Nephron (organoid): ENCODE measurements around the gene IL4.

Source experiments
- H3K27ac Mint-ChIP-seq, 3 experiments: 2 replicates each; pipeline ENCODE4 v1.8.0; 2020; ENCODE audit warnings: mixed read lengths in 3 of 3, mild to moderate bottlenecking in 2 of 3, moderate library complexity in 1 of 3
- H3K27me3 Mint-ChIP-seq: 2 replicates; pipeline ENCODE4 v1.8.0; 2021; ENCODE audit warnings: low read depth, mild to moderate bottlenecking, moderate library complexity, mixed read lengths
- H3K36me3 Mint-ChIP-seq: 2 replicates; pipeline ENCODE4 v1.8.0; 2020; ENCODE audit warnings: low read depth, mixed read lengths
- H3K4me1 Mint-ChIP-seq: 2 replicates; pipeline ENCODE4 v1.8.0; 2020; ENCODE audit warnings: mixed read lengths
- H3K4me3 Mint-ChIP-seq, 3 experiments: 2 replicates each; pipeline ENCODE4 v1.8.0; 2020; ENCODE audit warnings: mild to moderate bottlenecking in 3 of 3, mixed read lengths in 3 of 3, moderate library complexity in 2 of 3
- H3K9me3 Mint-ChIP-seq: 2 replicates; pipeline ENCODE4 v1.8.0; 2020; ENCODE audit warnings: mixed read lengths
- CTCF ChIP-seq, 3 experiments: fragments of 200-600 bp; sonication (generic); IDR thresholded peaks; one replicate each; pipeline ENCODE4 v1.5.0; 2021; ENCODE audit warnings: antibody characterized with exemption in 3 of 3; ENCODE audit not compliant: unreplicated experiment in 3 of 3

Gene IL4

GRCh38 chr5:132646583-132647266 lies 27.1 kb upstream of the IL4 start:
- TF ChIP-seq CTCF (IDR thresholded peaks at IDR 0.05; ENCODE audit: unreplicated experiment in 3 of 3): no peak
- no peak overlapping the region for H3K27ac Mint-ChIP-seq
- peaks cover 39% of the 10 kb centered on the region for H3K36me3 Mint-ChIP-seq
- peaks cover 9% of the 10 kb centered on the region for H3K9me3 Mint-ChIP-seq
- H3K4me1 Mint-ChIP-seq: no peaks in the 10 kb centered on the region
- no peak overlapping the region for H3K4me3 Mint-ChIP-seq
- no peaks in the 10 kb centered on the region for H3K27me3 Mint-ChIP-seq

- Mint-ChIP-seq H3K27ac (no peak overlapping the region), H3K9me3 (peaks cover 9% of the 10 kb centered on the region), H3K4me1 (no peaks in the 10 kb centered on the region), H3K36me3 (peaks cover 32% of the 10 kb centered on the region), H3K4me3 (no peak overlapping the region), H3K27me3 (peaks cover 5% of the 10 kb centered on the region)
- no peak for TF ChIP-seq CTCF (IDR thresholded peaks at IDR 0.05; ENCODE audit: unreplicated experiment in 3 of 3)
Observed at GRCh38 chr5:132647473-132647872, 26.3 kb upstream of the IL4 start.

- Mint-ChIP-seq H3K36me3 (peaks cover 23% of the 10 kb centered on the region), H3K27me3 (peaks cover 9% of the 10 kb centered on the region), H3K9me3 (peaks cover 9% of the 10 kb centered on the region), H3K4me3 (no peak overlapping the region), H3K27ac (no peak overlapping the region), H3K4me1 (no peaks in the 10 kb centered on the region)
- no peak for TF ChIP-seq CTCF (IDR thresholded peaks at IDR 0.05; ENCODE audit: unreplicated experiment in 3 of 3)
Observed at GRCh38 chr5:132648355-132648754, 25.4 kb upstream of the IL4 start.

DNA sequence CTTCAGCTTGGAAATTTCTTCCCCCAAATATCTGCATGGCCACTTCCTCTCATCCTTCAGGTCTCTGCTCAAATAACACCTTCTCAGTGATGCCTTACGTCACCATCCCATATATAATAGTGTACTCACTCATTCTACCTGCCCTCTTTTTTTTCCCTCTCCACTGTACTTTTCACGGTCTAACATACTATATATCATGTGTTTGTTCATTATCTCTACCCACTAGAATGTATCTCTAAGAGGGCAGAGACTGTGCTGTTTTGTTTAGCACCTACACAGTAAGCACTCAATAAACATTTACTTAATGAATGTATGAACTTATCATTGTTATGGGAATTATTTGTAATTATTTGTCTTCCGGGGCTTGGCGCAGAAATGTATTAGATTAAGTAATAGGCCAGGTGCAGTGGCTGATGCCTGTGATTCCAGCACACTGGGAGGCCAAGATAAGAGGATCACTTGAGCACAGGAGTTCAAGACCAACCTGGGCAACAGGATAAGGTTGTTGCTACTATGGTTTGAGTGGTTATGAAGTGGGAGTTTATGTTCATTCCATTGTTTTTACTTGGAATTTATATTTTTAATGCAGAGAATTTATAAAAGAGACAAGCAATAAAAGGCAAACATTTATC lies 21.8 kb upstream of the IL4 start:
- peaks cover 9% of the 10 kb centered on the region for H3K9me3 Mint-ChIP-seq
- TF ChIP-seq CTCF (IDR thresholded peaks at IDR 0.05; ENCODE audit: unreplicated experiment in 3 of 3): no peak
- peaks cover 12% of the 10 kb centered on the region for H3K36me3 Mint-ChIP-seq

GRCh38 chr5:132653716-132654115 lies 20.1 kb upstream of the IL4 start:
- TF ChIP-seq CTCF (IDR thresholded peaks at IDR 0.05; ENCODE audit: unreplicated experiment in 3 of 3): no peak
- Mint-ChIP-seq H3K4me1 (no peaks in the 10 kb centered on the region), H3K27ac (no peak overlapping the region), H3K27me3 (peaks cover 52% of the 10 kb centered on the region), H3K9me3 (no peaks in the 10 kb centered on the region), H3K36me3 (no peaks in the 10 kb centered on the region), H3K4me3 (peak overlapping the region in 2 of 3 experiments; percentile 16 to 31)

More for the DNA sequence above, 21.8 kb upstream of the IL4 start:
- H3K4me3 Mint-ChIP-seq: no peak overlapping the region
- H3K4me1 Mint-ChIP-seq: no peaks in the 10 kb centered on the region
- no peak overlapping the region for H3K27ac Mint-ChIP-seq
- H3K27me3 Mint-ChIP-seq: peaks cover 39% of the 10 kb centered on the region
